ENCODE measurements around the gene PHF21A. TPM values are rescaled to one million over a fixed set of nuclear protein-coding genes. Genes with fewer than 3 reads are reported as not detected.
A peak's percentile ranks its signal among the peaks of the same experiment; 100 is the strongest.
"Not testable (repeated sequence)": the region's sequence is repeated elsewhere in the genome, so short reads cannot be mapped to it uniquely, and the experiment has no call there.

The PHF21A gene
- total RNA-seq, 1 experiment from 2014 or later = 6.4 TPM

DNA sequence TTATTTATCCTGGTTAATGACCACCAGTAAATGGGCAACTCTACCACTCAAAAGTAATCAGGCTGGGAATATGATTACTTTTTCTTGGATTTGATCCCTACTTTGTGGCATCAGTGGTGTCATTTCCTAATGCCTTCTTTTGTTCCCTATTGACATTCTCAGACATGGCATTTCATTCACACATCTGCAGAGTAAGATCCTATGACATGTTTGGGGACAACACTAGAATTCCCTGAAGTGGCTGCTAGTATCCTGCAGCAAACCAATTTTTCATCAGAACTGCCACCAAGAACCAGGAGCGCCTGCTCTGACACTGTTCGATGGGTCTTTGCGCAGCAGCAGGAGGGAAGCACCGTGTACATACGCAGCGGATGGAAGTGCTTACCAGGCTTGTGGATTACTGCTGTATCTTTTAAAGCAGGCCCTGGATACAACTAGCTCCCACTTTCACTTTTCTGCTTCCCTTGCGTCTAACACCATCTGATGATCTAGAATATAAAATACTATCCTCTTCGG, 101.1 kb downstream of the PHF21A start:
- DNase-seq (ENCODE audit: low read depth in 1 of 2, low spot score in 2 of 2) = no peak
- Histone ChIP-seq H3K4me1 (replicated peaks) (peaks cover 10% of the 10 kb centered on the region), H3K36me3 (no peaks in the 10 kb centered on the region), H3K4me3 (no peak overlapping the region), H3K9me3 (replicated peaks) (no peaks in the 10 kb centered on the region), H3K27ac (no peak overlapping the region), H3K27me3 (replicated peaks) (no peaks in the 10 kb centered on the region)

DNA sequence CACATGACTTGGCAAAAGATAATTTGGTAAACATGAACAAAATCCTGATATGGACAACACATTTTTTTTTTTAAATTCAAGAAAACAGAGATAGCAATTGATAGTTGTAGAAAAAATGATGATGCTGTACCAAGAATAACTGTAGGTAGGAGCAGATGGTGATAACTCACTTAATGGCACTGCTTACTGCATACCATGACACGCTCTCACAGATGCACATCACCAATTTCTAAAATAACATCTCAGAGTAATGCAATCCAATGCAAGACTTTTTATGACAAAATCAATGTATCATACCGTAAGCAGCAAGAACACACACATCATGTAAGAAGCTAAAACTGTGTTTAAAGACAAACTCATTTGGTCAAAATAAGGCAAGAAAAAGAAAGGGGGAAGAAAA, 102.6 kb downstream of the PHF21A start:
- no peaks in the 10 kb centered on the region for H3K9me3 ChIP-seq (replicated peaks)
- peaks cover 10% of the 10 kb centered on the region for H3K4me1 ChIP-seq (replicated peaks)
- H3K36me3 ChIP-seq = no peaks in the 10 kb centered on the region
- H3K4me3 ChIP-seq = no peak overlapping the region
- H3K27me3 ChIP-seq (replicated peaks) = no peaks in the 10 kb centered on the region
- H3K27ac ChIP-seq = no peak overlapping the region
- no peak for DNase-seq (ENCODE audit: low read depth in 1 of 2, low spot score in 2 of 2)

DNA sequence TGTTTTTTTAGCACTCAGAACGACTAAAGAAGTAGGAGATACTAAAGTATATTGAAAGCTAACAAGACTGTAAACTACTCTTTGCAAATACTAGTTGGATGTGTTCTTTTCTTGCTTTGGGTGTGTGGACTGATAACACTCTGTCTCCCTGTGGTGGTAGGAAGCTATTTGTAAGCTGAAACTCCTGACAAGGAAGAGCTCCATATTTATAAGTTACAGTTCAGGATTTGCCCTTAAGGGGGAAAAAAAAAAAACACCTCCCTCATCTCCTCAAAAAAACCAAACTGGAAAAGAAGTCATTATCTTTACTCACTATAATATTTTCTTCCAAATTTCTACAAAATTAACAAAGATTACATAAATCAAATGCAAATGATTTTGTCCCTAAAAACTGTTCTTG, 103.9 kb downstream of the PHF21A start:
- Histone ChIP-seq H3K27ac (no peak overlapping the region), H3K9me3 (replicated peaks) (no peaks in the 10 kb centered on the region), H3K4me1 (replicated peaks) (peaks cover 11% of the 10 kb centered on the region), H3K4me3 (no peak overlapping the region), H3K36me3 (no peaks in the 10 kb centered on the region), H3K27me3 (replicated peaks) (no peaks in the 10 kb centered on the region)
- DNase-seq (ENCODE audit: low read depth in 1 of 2, low spot score in 2 of 2) = no peak

DNA sequence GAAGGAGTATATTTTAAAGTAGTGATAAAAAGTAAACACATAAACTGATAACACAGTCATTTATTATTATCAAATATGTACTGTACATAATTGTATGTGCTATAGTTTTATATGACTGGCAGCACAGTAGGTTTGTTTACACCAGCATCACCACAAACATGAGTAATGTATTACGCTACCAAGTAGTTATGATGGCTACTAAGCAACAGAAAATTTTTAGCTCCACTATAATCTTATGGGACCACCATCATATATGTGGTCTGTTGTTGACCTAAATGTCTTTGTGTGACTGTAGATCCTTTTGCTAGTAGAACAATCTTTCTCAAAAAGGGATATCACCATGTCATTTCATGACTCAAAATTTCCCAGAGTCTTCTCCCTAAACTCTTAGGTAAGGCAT, 105.3 kb downstream of the PHF21A start:
- no peaks in the 10 kb centered on the region for H3K36me3 ChIP-seq
- H3K4me3 ChIP-seq = no peak overlapping the region
- no peaks in the 10 kb centered on the region for H3K27me3 ChIP-seq (replicated peaks)
- H3K4me1 ChIP-seq (replicated peaks) = peaks cover 17% of the 10 kb centered on the region
- no peak overlapping the region for H3K27ac ChIP-seq
- no peaks in the 10 kb centered on the region for H3K9me3 ChIP-seq (replicated peaks)
- peak in 1 of 2 experiments; percentile 24 for DNase-seq (ENCODE audit: low read depth in 1 of 2, low spot score in 2 of 2)

DNA sequence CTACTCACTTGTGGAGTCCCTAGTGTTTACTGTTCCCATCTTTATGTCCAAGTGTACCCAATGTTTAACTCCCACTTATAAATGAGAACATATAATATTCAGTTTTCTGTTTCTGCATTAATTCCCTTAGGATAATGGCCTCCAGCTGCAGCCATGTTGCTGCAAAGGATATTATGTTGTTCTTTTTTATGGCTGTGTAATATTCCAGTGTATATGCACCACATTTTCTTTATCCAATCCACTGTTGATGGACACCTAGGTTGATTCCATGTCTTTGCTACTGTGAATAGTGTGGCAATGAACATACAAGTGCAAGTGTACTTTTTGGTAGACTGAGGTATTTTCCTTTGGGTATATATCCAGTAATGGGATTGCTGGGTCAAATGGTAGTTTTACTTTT, 107.1 kb downstream of the PHF21A start:
- not testable (repeated sequence) for H3K27me3 ChIP-seq (replicated peaks); H3K9me3 ChIP-seq (replicated peaks); H3K27ac ChIP-seq; DNase-seq (ENCODE audit: low read depth in 1 of 2, low spot score in 2 of 2); H3K4me3 ChIP-seq; H3K36me3 ChIP-seq
- peaks cover 17% of the 10 kb centered on the region for H3K4me1 ChIP-seq (replicated peaks)

DNA sequence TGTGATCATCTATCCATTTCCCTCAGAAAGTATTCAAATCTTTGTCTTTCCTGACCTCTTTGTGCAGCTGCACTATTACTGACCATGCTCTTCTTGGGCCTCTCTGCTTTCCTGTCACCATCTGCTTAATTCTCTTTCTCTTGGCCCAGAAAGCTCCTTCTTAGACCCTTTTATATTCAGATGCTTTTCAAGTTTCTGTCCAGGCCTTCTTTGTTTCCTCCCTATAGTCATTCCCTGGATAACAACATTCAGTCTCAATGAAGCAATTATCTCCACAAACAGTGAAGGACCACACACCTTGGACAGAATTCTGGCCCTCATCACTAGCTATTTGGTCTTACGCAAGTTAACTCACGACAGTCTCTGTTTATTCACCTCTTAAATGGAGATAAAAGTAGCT, 109.1 kb downstream of the PHF21A start:
- Histone ChIP-seq H3K9me3 (replicated peaks) (no peaks in the 10 kb centered on the region), H3K27me3 (replicated peaks) (no peaks in the 10 kb centered on the region), H3K4me1 (replicated peaks) (peaks cover 17% of the 10 kb centered on the region), H3K36me3 (no peaks in the 10 kb centered on the region), H3K27ac (no peak overlapping the region), H3K4me3 (no peak overlapping the region)
- DNase-seq (ENCODE audit: low read depth in 1 of 2, low spot score in 2 of 2) = no peak

DNA sequence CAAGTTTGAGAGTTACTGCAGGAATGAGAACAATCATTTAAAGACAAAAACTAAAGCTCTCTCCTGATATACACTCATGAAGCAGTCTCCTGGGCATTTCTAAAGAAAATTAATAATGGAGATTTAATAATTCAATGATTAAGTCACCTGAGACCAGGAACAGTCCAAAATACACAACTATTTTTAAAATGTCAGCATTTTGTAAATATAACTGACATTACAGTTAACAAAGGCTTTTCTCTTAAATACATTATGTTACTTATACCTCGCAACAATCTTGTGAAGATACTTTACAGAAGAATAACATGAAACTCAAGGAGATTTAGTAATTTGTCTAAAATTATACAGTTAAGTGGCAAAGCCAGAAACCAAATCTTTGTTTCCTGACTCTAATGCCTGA, 111.2 kb downstream of the PHF21A start:
- H3K27me3 ChIP-seq (replicated peaks) = no peaks in the 10 kb centered on the region
- no peak overlapping the region for H3K27ac ChIP-seq
- no peaks in the 10 kb centered on the region for H3K36me3 ChIP-seq
- no peak overlapping the region for H3K4me3 ChIP-seq
- no peak for DNase-seq (ENCODE audit: low read depth in 1 of 2, low spot score in 2 of 2)
- H3K4me1 ChIP-seq (replicated peaks) = peaks cover 6% of the 10 kb centered on the region; the same call in 1 of the 2 replicates
- H3K9me3 ChIP-seq (replicated peaks) = no peaks in the 10 kb centered on the region

DNA sequence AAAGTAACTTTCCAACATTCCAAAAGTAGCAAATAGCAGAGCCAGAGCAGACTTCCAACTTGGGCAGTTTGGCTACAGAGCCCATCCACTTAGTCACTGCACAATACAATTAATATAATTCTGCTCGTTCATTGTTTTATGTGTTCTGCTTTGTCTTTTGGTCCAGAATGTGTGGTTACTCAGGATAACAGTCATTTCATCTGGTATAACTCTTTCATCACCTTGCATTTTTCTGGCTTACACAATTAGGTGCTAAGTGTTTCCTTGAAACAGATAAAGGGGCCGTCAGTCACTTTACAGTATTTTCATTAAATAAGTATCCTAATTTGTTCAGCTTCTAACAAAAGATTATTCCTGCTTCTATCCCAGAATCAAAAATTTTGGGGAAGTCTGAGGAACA, 111.6 kb downstream of the PHF21A start:
- no peak for DNase-seq (ENCODE audit: low read depth in 1 of 2, low spot score in 2 of 2)

DNA sequence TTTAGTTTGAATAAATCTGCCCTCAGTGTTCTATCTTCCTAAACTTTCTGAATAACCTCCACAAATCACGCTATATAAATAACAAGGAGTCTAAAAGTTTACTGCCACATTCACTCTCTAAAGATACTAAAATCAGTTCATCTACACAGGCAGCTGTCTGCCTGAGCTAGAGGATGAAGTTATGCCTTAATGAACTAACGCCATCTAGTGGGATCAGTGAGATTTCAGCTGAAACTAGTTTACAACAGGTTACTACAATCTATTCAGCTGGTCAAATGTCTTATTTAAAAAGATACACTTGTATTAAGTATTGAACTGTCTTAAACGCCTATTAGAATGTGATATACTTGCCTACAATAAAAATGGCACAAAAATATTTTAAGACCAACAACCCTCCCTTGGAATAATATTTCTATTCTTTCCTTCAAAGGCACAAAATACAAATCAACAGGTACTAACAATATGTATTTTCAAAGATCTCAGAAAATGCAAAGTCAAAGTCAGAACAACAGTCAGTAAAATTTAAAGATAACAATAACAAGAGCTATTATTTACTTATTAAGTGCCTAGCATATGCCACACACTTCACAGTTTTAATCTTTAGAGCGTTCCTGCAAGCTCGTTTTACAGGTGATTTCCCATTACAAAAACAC, 114.7 kb downstream of the PHF21A start:
- Histone ChIP-seq H3K9me3 (replicated peaks) (no peaks in the 10 kb centered on the region), H3K4me1 (replicated peaks) (peaks cover 9% of the 10 kb centered on the region), H3K4me3 (no peak overlapping the region), H3K27me3 (replicated peaks) (no peaks in the 10 kb centered on the region), H3K36me3 (no peaks in the 10 kb centered on the region), H3K27ac (no peak overlapping the region)
- DNase-seq (ENCODE audit: low read depth in 1 of 2, low spot score in 2 of 2) = peak; percentile 45 to 50

More for the DNA sequence above, 111.6 kb downstream of the PHF21A start:
- Histone ChIP-seq H3K36me3 (no peaks in the 10 kb centered on the region), H3K27me3 (replicated peaks) (no peaks in the 10 kb centered on the region), H3K27ac (no peak overlapping the region), H3K4me3 (no peak overlapping the region), H3K9me3 (replicated peaks) (no peaks in the 10 kb centered on the region), H3K4me1 (replicated peaks) (peaks cover 6% of the 10 kb centered on the region; the same call in 1 of the 2 replicates)

DNA sequence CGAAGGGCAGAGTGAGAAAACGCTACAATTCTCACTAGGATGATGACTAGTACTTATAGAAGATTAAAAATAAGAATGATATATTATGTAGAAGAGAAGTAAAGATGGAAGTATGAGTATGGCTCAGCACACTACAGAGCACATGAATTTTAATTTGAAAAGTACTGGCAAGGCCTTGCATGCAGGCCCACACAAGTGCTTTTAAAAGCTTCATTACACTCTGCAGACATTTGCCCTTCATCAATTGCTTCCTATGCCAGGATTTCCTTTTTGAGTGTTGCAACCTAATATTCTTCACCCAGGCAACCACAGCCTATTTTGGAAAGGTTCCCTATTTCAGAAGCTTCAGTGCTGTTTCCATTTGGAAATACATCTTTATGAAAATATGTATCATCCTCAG, 117.7 kb downstream of the PHF21A start:
- peaks cover 17% of the 10 kb centered on the region for H3K4me1 ChIP-seq (replicated peaks)
- no peaks in the 10 kb centered on the region for H3K27me3 ChIP-seq (replicated peaks)
- no peak for DNase-seq (ENCODE audit: low read depth in 1 of 2, low spot score in 2 of 2)
- H3K9me3 ChIP-seq (replicated peaks) = no peaks in the 10 kb centered on the region
- H3K4me3 ChIP-seq = no peak overlapping the region
- no peaks in the 10 kb centered on the region for H3K36me3 ChIP-seq
- H3K27ac ChIP-seq = no peak overlapping the region

DNA sequence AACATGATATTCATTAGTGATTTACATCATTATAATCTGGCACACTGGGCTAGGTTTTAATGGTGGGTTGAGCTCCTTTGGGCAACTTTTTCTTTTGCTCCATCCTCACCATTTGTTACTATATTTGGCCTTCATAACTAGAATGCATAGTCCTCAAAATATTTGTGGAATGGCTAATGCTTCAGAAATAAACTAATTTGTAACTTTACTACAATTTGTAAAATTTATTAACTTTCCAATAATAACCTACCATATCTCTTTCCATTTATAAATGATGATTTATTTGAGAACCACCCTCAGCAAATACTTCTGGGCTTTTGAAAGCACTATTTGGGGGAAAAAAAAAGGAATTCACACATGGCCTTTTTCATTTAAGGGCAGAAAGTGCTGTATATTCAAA, 119.1 kb downstream of the PHF21A start:
- Histone ChIP-seq H3K27ac (peak overlapping the region; percentile 76), H3K27me3 (replicated peaks) (no peaks in the 10 kb centered on the region), H3K4me3 (no peak overlapping the region), H3K9me3 (replicated peaks) (no peaks in the 10 kb centered on the region), H3K36me3 (no peaks in the 10 kb centered on the region), H3K4me1 (replicated peaks) (peaks cover 17% of the 10 kb centered on the region)
- DNase-seq (ENCODE audit: low read depth in 1 of 2, low spot score in 2 of 2) = no peak

DNA sequence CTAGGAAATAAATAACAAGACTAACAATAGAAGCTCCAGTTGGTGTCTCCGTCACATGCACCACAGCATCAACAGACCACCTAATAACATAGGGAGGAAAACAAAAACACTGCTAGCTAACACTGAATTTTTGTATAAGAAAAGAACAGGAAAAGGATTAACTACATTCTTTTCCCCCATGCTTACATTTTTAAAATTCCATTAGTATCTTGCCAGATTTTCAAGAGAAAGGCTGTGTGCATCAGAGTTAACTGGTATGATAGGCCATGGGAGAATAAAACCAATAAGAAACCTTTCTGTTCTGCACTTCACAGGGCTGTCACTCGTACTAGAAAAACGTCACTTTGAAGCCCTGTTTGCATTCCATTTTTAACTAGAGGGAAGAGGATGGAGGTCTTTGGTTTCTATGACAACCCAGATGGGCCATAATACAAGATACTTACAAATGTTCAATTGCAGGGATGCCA, 119.8 kb downstream of the PHF21A start:
- Histone ChIP-seq H3K9me3 (replicated peaks) (no peaks in the 10 kb centered on the region), H3K36me3 (no peaks in the 10 kb centered on the region), H3K27me3 (replicated peaks) (no peaks in the 10 kb centered on the region), H3K4me1 (replicated peaks) (peaks cover 17% of the 10 kb centered on the region), H3K4me3 (no peak overlapping the region), H3K27ac (peak overlapping the region; percentile 76)
- peak; percentile 44 to 86 for DNase-seq (ENCODE audit: low read depth in 1 of 2, low spot score in 2 of 2)

DNA sequence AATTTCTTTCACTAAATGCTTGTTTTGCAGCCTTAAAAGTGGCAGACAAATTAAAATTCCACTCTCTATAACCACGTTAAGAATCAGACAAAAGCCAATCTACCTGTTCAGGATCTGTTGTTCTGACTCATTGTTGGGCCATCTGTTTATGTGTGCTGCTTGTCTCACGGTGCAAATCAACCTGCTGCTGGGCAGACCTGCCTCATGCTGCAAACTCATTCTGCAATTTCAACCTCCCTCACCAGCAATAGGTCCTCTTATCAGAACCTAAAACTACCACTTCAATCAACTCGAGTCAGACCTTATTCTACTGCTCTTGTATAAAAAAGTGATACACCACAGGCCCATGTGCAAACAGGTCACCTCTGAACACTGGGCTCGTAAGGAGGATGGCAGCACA, 123.7 kb downstream of the PHF21A start:
- H3K27me3 ChIP-seq (replicated peaks) = no peaks in the 10 kb centered on the region
- no peak for DNase-seq (ENCODE audit: low read depth in 1 of 2, low spot score in 2 of 2)
- H3K27ac ChIP-seq = no peak overlapping the region
- no peaks in the 10 kb centered on the region for H3K9me3 ChIP-seq (replicated peaks)
- no peak overlapping the region for H3K4me3 ChIP-seq
- no peaks in the 10 kb centered on the region for H3K36me3 ChIP-seq
- H3K4me1 ChIP-seq (replicated peaks) = peaks cover 17% of the 10 kb centered on the region

DNA sequence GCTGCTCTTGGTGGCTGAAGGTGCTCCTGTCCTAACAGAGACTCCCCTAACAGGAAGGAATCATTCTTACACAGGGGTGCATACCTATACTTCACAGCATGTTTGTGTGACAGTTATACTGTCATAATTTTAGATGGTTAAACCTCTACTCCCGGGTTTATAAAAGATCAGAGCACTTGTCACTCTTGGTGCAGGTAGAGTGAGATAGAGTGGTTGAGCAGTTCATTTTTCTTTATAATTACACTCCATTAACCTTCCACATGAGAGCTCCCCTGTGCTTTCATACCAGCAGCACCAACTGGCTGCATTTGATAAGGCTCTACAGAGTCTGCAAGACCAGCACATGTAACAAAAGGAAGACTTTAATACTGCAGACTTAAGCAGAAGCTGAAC, 125.9 kb downstream of the PHF21A start:
- no peak overlapping the region for H3K4me3 ChIP-seq
- DNase-seq (ENCODE audit: low read depth in 1 of 2, low spot score in 2 of 2) = no peak
- H3K27me3 ChIP-seq (replicated peaks) = no peaks in the 10 kb centered on the region
- no peaks in the 10 kb centered on the region for H3K36me3 ChIP-seq
- H3K27ac ChIP-seq = no peak overlapping the region
- H3K9me3 ChIP-seq (replicated peaks) = no peaks in the 10 kb centered on the region
- no peaks in the 10 kb centered on the region for H3K4me1 ChIP-seq (replicated peaks)
